ENCODE data around the gene WWTR1. TPM values are rescaled to one million over a fixed set of nuclear protein-coding genes. Genes with fewer than 3 reads are reported as not detected.
A peak's percentile ranks its signal among the peaks of the same experiment; 100 is the strongest.

WWTR1 gene
- total RNA-seq, 1 donor from 2014 or later = 82.8 TPM

GRCh38 chr3:149655826-149656574 lies 1.8 kb downstream of the WWTR1 start:
- no peak for DNase-seq (ENCODE audit: low spot score)

GRCh38 chr3:149654188-149654601 lies 3.6 kb downstream of the WWTR1 start:
- no peak for DNase-seq (ENCODE audit: low spot score)

- no peak for DNase-seq (ENCODE audit: low spot score)
Measured at GRCh38 chr3:149653564-149653963, 4.3 kb downstream of the WWTR1 start.

- DNase-seq (ENCODE audit: low spot score) = no peak
Measured at GRCh38 chr3:149653136-149653535, 4.7 kb downstream of the WWTR1 start.

- no peak for DNase-seq (ENCODE audit: low spot score)
Measured at GRCh38 chr3:149650828-149651227, 7.0 kb downstream of the WWTR1 start.

GRCh38 chr3:149648525-149648924 lies 9.3 kb downstream of the WWTR1 start:
- peak; percentile 38 for DNase-seq (ENCODE audit: low spot score)

- DNase-seq (ENCODE audit: low spot score) = no peak
Measured at GRCh38 chr3:149647812-149648211, 10.0 kb downstream of the WWTR1 start.

GRCh38 chr3:149647285-149647684 lies 10.5 kb downstream of the WWTR1 start:
- DNase-seq (ENCODE audit: low spot score) = no peak

- no peak for DNase-seq (ENCODE audit: low spot score)
Measured at GRCh38 chr3:149646181-149646766, 11.6 kb downstream of the WWTR1 start.

GRCh38 chr3:149643963-149644362 lies 13.9 kb downstream of the WWTR1 start:
- DNase-seq (ENCODE audit: low spot score) = no peak

- no peak for DNase-seq (ENCODE audit: low spot score)
Measured at GRCh38 chr3:149643482-149643798, 14.4 kb downstream of the WWTR1 start.

GRCh38 chr3:149640976-149641728 lies 16.7 kb downstream of the WWTR1 start:
- peak; percentile 16 for DNase-seq (ENCODE audit: low spot score)

GRCh38 chr3:149639093-149639486 lies 18.7 kb downstream of the WWTR1 start:
- DNase-seq (ENCODE audit: low spot score) = no peak

- peak; percentile 15 for DNase-seq (ENCODE audit: low spot score)
Measured at GRCh38 chr3:149638228-149639092, 19.4 kb downstream of the WWTR1 start.

- no peak for DNase-seq (ENCODE audit: low spot score)
Measured at GRCh38 chr3:149635396-149635795, 22.4 kb downstream of the WWTR1 start.

- DNase-seq (ENCODE audit: low spot score) = no peak
Measured at GRCh38 chr3:149634573-149634972, 23.3 kb downstream of the WWTR1 start.

GRCh38 chr3:149634072-149634471 lies 23.8 kb downstream of the WWTR1 start:
- no peak for DNase-seq (ENCODE audit: low spot score)

GRCh38 chr3:149632225-149632624 lies 25.6 kb downstream of the WWTR1 start:
- no peak for DNase-seq (ENCODE audit: low spot score)

GRCh38 chr3:149630806-149631205 lies 27.0 kb downstream of the WWTR1 start:
- no peak for DNase-seq (ENCODE audit: low spot score)

GRCh38 chr3:149628957-149629670 lies 28.7 kb downstream of the WWTR1 start:
- DNase-seq (ENCODE audit: low spot score) = no peak

GRCh38 chr3:149626671-149627070 lies 31.2 kb downstream of the WWTR1 start:
- DNase-seq (ENCODE audit: low spot score) = no peak

All from mucosa of gallbladder (tissue), 1 donor.